Tibial nerve (tissue), 4 donors: ENCODE data around the gene TRABD2A.

Source experiments
- CTCF ChIP-seq, 5 experiments: fragments of 200-600 bp in 3 of 5; fragments of 450-650 bp in 2 of 5; sonication (generic) in 3 of 5; IDR thresholded peaks; one replicate each; pipeline ENCODE4 v1.5.1; 2016 to 2019; ENCODE audit warnings: antibody characterized with exemption in 5 of 5, mild to moderate bottlenecking in 3 of 5, moderate library complexity in 2 of 5
- EP300 ChIP-seq, 2 donors: sonication (generic); formaldehyde crosslinking; IDR thresholded peaks; one replicate each; pipeline ENCODE4 v1.6.1; 2017; ENCODE audit warnings: antibody characterized with exemption in 2 of 2, mild to moderate bottlenecking in 1 of 2

GRCh38 chr2:84836215-84836614, 44.7 kb downstream of the TRABD2A start:
- TF ChIP-seq CTCF (IDR thresholded peaks at IDR 0.05) (no peak), EP300 (IDR thresholded peaks at IDR 0.05) (no peak)
